BJ (cell line): Measurements from ENCODE around the gene ALS2. TPM values are rescaled to one million over a fixed set of nuclear protein-coding genes. Genes with fewer than 3 reads are reported as not detected.

Source experiments
- CTCF ChIA-PET: fragments of 350-600 bp; formaldehyde crosslinking; extraction: SDS; loops from one replicate; lab custom pipeline; 2021; ENCODE audit warnings: antibody characterized with exemption, inconsistent platforms; lab: Yijun Ruan, JAX
- POLR2A ChIA-PET: fragments of 300-600 bp; sonication (Branson Sonifier 250); formaldehyde crosslinking; extraction: SDS; loops from one replicate; lab custom pipeline; 2021; ENCODE audit warnings: antibody characterized with exemption; lab: Charles Lee
- DNase-seq: peaks from one replicate; pipeline ENCODE4 v3.0.0-alpha.2; 2011; ENCODE audit warnings: low read depth
- H3K27me3 ChIP-seq: 2 replicates; pipeline ENCODE4 v1.6.0; 2011; ENCODE audit warnings: low read length; ENCODE audit not compliant: control insufficient read depth, insufficient read depth
- H3K36me3 ChIP-seq: 2 replicates; pipeline ENCODE4 v1.5.1; 2011; ENCODE audit warnings: low read length; ENCODE audit not compliant: control insufficient read depth, insufficient read depth
- H3K4me3 ChIP-seq: 2 replicates; pipeline ENCODE4 v1.5.1; 2011; ENCODE audit warnings: low read depth, mild to moderate bottlenecking, control low read depth, low read length
- CTCF ChIP-seq: IDR thresholded peaks from 2 replicates; pipeline ENCODE4 v1.5.1; 2011; ENCODE audit warnings: low read depth, mild to moderate bottlenecking, control low read depth, inconsistent platforms, low read length, moderate library complexity; ENCODE audit not compliant: insufficient read depth
- polyA plus RNA-seq: library from polyadenylated mRNA; depleted of rRNA; stranded (reverse); fragments of >200 nt; gene quantifications from 2 replicates; pipeline ENCODE4 v1.2.3, GENCODE V29; 2011

ALS2 gene
- polyA plus RNA-seq, 1 experiment = 20.5 TPM

GRCh38 chr2:201798252-201798913 lies 17.6 kb upstream of the ALS2 start:
- H3K27me3 ChIP-seq = no peaks in the 10 kb centered on the region
- ChIA-PET POLR2A (interaction anchor here (0.6 to 0.9 kb wide), 3 partner anchors 17 to 515 kb away, joined by 3 to 6 read pairs (median 4); partner anchors contain the start of gene ALS2), CTCF (interaction anchor here (0.6 to 3.5 kb wide), 7 partner anchors 9 to 360 kb away, joined by 3 to 18 read pairs (median 4); no protein-coding TSS in a partner anchor)
- H3K36me3 ChIP-seq = no peaks in the 10 kb centered on the region
- H3K4me3 ChIP-seq = no peak overlapping the region
- DNase-seq = peak; percentile 91
- TF ChIP-seq CTCF = no peak

- no peak overlapping the region for H3K4me3 ChIP-seq
- CTCF ChIA-PET = interaction anchor here (0.7 to 3.5 kb wide), 12 partner anchors 9 to 381 kb away, joined by 3 to 18 read pairs (median 5); partner anchors contain the start of genes ALS2 and CDK15
Observed at GRCh38 chr2:201797175-201797840, 16.6 kb upstream of the ALS2 start.

GRCh38 chr2:201796478-201796865 lies 15.7 kb upstream of the ALS2 start:
- no peak for DNase-seq
- Histone ChIP-seq H3K27me3 (no peaks in the 10 kb centered on the region), H3K36me3 (no peaks in the 10 kb centered on the region), H3K4me3 (no peak overlapping the region)
- no peak for TF ChIP-seq CTCF
- ChIA-PET POLR2A (no interaction called here), CTCF (interaction anchor here (0.7 to 3.5 kb wide), 9 partner anchors 10 to 382 kb away, joined by 3 to 18 read pairs (median 4); partner anchors contain the start of genes ALS2 and CDK15)

More at GRCh38 chr2:201797175-201797840, 16.6 kb upstream of the ALS2 start:
- POLR2A ChIA-PET = no interaction called here
- TF ChIP-seq CTCF = no peak
- Histone ChIP-seq H3K36me3 (no peaks in the 10 kb centered on the region), H3K27me3 (no peaks in the 10 kb centered on the region)
- DNase-seq = peak; percentile 93

- CTCF ChIA-PET = interaction anchor here (0.5 to 3.5 kb wide), 13 partner anchors 9 to 657 kb away, joined by 3 to 18 read pairs (median 3); partner anchors contain the start of gene CDK15
- POLR2A ChIA-PET = no interaction called here
- TF ChIP-seq CTCF = peak; percentile 86
Observed at GRCh38 chr2:201795607-201796477, 15.1 kb upstream of the ALS2 start.

More at GRCh38 chr2:201795607-201796477, 15.1 kb upstream of the ALS2 start:
- DNase-seq = no peak
- H3K27me3 ChIP-seq = no peaks in the 10 kb centered on the region
- H3K36me3 ChIP-seq = no peaks in the 10 kb centered on the region
- H3K4me3 ChIP-seq = no peak overlapping the region
